Measurements from ENCODE around the gene FZD7.
A peak's percentile ranks its signal among the peaks of the same experiment; 100 is the strongest.

Gene FZD7

DNA sequence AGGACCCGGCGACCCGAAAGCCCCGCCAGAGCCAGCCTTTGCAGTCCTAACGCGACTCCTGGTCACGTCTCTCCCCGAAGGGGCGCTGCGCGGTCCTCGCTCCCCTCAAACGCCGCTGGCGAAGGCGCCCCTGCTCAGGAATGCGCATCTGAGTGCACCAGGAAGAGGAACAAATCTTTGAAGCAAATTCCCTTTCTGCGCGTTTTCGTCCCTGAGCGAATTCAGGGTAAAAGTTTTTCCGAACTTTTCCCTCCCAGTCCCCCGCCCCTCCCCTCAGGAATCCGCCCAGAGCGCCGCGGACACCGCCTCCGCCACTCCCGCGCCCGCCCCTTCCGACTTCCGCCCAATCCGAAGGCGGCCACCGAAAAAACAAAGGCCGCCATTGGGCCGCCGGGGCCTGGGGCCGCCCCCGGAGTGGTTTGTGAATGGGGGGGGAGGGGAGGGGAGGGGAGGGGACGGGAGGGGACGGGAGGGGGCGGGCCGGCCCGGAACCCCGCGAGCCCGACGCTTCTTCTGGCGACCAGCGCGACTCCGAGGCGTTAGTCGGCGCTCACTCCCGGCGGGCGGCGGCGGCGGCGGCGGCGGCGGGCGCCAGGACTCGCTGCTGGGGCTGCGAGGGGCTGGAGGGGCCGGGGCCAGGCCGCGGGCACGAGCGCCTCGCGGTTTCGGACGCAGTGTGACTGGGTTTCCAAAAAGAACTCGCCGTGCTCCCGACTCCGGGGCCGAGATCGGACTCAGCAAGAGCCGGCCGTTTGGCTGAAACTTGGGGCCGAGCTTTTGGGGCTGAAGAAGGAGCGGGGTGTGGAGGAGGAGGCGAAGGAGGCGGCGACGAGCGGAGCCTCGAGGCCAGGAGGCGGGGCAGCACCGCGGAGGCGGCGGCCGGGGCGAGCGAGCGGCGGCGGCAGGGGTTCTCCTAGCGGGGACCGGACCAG lies at the start of gene FZD7:
FZD7 (plus strand) TSS at position 539 of the 932 bp plus-strand sequence. CDS start 793 bp downstream, outside the sequence.
- DNase-seq, result peak; percentile 76

DNA sequence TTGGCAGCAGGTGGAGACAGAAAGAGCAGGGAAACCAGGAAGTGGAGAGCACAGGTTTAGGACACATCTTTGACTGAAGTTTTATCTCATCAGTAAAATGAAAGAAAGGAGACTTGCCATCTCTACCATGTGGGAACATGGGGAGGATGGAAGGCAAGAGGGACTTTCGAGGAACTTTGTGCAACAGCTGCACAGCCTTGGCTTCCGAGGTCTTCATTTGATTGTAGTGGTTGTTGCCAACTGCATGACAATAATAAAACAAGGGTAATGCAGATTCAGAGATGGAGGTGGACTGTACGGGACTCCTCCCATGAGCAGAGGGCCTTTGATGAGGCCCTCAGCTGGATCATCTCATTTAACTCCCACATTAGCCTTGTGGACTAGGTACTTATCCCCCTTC lies 49.3 kb upstream of the FZD7 start:
- DNase-seq, result no peak

GRCh38 chr2:201984800-201985525 lies 48.7 kb upstream of the FZD7 start:
- DNase-seq, result no peak

DNA sequence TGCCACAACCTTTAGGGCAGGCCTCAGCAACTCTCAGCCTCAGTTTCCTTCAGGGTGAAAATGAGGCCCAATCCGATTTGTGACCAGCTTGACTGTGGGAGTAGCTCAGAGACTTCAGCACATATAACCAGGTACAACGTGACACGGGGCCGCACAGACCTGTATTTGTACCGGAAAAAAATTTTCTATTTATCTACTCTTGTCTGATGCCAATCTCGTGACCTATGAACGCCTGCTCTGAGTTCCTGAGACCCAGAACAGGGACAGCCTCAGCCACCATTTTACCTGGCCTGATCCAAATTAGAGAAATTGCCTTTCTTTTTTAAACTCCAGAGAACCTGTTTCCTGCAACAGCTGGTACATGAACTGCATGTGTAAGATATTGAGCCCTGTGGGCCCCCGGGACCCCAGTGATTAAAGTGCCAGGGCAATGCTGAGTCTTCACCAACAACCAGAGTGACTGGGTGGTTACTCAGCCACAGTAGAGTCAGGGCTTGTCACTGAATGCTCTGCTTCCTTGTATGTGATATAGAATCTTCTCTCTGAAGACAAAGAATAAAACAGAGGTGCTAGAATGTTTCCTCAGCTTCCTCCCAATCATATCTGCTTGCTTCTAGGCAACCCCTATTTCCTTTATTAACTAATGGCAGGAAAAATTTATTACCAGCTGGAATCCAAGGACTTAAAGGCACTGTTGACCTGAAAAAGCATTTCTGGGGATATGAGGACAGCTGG lies 47.8 kb upstream of the FZD7 start:
- no peak for DNase-seq

- DNase-seq, result no peak
These were observed 47.3 kb upstream of the FZD7 start for GRCh38 chr2:201986463-201986735.

DNA sequence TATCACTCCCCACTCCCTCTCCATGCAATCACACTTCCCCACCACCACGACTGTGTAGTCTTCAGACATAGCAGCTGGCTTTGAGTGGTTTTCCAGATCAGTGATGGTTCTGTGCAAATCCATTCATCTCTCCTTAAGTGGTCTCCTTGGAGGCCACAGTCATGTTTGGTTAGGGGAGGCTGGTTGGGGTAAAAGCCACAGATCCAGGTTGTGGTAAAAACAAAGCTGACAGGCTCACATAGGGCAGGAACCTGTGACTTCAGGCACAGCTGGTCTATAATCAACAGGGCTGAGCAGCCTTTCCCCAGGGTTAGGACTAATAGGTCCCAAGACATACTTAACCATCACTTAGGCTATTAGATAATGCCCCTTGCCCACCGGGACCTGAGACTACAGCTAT lies 46.2 kb upstream of the FZD7 start:
- no peak for DNase-seq

DNA sequence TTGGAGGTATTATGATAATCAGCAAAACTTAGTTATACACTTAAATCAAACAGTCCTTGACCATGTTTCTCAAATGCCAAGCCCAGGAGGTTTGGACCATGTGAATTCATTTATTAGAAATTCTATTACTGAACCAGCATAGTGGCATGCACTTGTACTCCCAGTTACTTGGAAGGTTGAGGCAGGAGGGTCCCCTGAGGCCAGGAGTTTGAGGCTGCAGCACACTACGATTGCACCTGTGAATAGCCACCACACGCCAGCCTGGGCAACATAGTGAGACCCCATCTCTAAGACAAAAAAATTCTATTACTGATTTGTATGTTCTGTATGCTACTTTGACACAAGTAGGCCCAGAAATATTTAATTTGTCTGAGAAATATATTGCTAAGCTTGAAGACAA lies 43.6 kb upstream of the FZD7 start:
- DNase-seq, result no peak

DNA sequence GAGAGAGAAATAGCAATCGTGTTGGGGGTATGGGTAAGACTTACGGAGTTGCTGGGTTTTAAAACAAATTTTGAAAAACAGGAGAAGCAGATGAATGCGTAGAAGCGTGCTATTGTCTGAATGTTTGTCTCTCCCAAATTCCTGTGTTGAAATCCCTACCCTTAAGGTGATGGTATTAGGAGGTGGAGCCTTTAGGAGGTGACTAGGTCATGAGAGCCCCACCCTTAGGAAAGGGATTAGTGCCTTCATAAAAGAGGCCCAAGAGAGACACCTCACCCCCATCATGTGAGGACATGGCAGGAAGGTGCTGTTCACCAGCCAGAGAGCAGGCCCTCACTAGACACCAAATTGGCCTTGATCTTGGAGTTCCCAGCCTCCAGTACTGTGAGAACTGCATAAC lies 40.7 kb upstream of the FZD7 start:
- no peak for DNase-seq

GRCh38 chr2:201994973-201995638 lies 38.5 kb upstream of the FZD7 start:
- no peak for DNase-seq

GRCh38 chr2:201996006-201996405 lies 37.6 kb upstream of the FZD7 start:
- no peak for DNase-seq

GRCh38 chr2:201996679-201997314 lies 36.9 kb upstream of the FZD7 start:
- no peak for DNase-seq

GRCh38 chr2:201999279-201999678 lies 34.4 kb upstream of the FZD7 start:
- DNase-seq, result no peak

- no peak for DNase-seq
These were observed 31.8 kb upstream of the FZD7 start for GRCh38 chr2:202001826-202002225.

DNA sequence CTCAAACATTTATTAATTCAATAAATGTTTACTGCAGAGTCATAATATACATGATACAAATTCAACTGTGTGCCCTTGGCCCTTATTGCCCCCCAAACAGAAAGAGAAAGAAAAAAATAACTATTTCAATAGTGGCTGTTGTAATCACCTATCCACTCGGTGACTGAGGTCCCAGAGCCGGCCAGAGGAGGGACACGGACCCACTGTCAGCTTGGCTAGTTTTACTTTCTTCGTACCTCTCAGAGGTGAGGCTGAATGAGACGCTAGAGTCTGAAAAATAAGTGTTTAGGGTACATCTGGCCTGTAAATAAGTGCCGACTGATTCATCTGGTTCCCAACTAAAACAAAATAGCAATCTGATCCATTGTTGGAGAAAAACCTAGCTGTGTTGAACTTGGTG lies 31.3 kb upstream of the FZD7 start:
- DNase-seq, result no peak

DNA sequence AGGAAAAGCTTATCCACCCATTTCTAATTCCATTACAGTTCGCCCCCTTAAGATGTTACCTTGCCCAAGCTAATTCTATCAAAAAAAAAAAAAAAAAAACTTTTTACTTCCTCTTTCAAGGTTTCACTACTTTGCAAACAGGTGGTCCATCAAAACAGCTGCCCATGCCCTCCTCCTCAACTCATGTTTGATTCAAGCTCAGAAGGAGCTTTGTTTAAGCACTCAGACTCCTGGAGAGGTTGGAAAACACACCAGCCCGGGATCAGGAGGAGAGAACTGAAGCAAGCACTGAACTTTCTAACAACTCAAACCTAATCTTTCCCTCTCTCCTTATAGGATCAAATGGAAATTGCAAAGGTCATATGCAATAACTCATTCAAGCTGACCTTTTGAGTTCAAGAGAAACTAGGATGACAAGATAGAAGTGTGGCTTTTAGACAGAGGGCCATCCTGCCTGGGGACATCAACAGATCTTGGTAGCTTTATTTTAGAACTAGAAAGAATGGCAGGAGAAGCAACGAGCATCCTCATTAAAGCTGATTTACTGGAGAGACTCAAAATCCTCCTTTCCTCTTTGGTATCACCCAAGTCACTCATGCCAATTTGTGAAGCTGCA lies 28.3 kb upstream of the FZD7 start:
- DNase-seq, result no peak

- no peak for DNase-seq
These were observed 27.4 kb upstream of the FZD7 start for GRCh38 chr2:202006301-202006700.

GRCh38 chr2:202007015-202007982 lies 26.4 kb upstream of the FZD7 start:
- no peak for DNase-seq

DNA sequence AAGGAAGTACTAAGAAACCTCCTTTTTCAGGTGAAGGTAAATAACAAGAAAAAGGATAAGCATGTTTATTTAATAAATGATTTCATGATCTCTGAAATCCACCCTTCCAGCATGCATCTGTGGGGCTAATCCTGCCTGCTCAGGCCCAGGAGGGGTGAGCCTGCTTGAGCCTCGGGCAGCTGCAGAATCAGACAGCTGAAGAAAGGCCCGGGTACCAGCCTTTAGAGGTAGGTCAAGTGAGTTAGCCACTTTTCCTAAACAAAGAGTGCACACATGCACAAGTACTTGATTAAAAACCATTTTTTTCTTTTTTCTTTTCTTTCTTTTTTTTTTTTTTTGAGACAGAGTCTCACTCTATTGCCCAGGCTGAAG lies 25.7 kb upstream of the FZD7 start:
- DNase-seq, result no peak

DNA sequence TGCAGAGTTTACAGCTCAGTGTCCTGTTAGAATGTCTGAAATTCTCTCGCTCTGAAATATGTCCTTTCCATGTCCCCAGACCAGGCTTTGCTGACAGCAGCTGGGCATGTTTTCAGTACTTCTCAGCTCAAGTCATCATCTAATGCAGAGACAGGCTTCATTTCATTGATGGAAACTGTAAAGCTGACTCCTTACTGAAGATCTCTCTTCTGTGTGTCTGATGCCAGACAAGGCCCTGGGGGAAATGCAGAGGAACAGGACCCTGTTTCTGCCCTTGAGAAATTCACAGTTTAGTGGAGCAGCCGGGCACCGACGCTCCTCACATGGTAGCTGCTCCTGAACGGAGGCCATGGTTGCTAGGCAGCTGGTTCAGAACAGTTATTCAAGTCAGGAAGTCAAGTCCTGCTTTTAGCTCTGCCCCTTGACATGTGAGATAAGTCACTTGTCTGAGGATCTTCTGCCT lies 24.6 kb upstream of the FZD7 start:
- no peak for DNase-seq

DNA sequence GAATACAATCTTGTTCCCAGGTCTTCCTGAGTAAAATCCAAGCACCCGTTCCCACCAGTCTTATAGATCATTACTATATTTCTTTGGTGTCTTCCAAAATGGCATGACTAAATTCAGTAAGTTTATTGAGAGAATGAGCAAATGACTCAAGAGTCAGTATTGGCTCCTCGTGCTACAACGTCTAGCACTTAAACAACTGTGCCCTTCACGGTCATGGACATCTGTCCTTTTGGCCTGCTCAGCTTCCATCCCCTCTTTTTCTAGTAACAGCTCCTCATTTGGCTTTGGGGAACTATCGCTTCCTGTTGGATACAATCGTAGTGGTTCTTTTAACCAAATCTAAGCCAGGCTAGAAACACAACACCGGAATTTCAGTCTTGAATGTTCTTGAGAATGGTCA lies 24.1 kb upstream of the FZD7 start:
- no peak for DNase-seq

DNA sequence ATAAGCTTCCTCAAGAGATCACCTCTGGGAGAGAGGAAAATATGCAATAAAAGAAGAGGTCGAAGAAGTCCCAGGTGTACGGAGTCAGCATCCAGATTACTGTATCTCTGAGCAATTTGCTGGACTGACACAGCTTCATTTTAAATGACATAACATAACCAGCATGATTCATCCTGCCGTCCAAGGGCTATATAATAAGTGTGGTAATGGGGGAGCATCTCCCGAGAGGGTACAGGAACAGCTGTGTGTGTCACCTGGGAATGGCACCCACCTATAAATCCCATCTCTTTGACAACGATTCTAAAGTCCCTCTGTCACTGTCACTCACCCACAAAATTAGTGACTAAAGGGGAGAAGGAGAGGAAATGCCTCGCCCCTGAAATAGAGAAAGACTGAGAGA lies 19.3 kb upstream of the FZD7 start:
- DNase-seq, result no peak
